K562 (cell line): ENCODE results near the gene BRPF1. TPM values are rescaled to one million over a fixed set of nuclear protein-coding genes. Genes with fewer than 3 reads are reported as not detected.
A peak's percentile ranks its signal among the peaks of the same experiment; 100 is the strongest.

Experiments
- CBFB ChIP-seq: sonication (generic); formaldehyde crosslinking; IDR thresholded peaks from 2 replicates; pipeline ENCODE4 v1.4.0; 2020; ENCODE audit warnings: mild to moderate bottlenecking, missing genetic modification reagents
- EP300 ChIP-seq: IDR thresholded peaks from 2 replicates; pipeline ENCODE4 v1.6.1; 2012; ENCODE audit warnings: low read length, improper control_type of control experiment
- ETS2 ChIP-seq: IDR thresholded peaks from 2 replicates; pipeline ENCODE4 v1.6.1; 2016; ENCODE audit warnings: borderline replicate concordance, missing genetic modification characterization, mild to moderate bottlenecking, moderate library complexity, missing compliant biosample characterization; ENCODE audit not compliant: poor library complexity, severe bottlenecking
- FOXM1 ChIP-seq, 2 experiments: fragments of 450-650 bp in 1 of 2; sonication (generic) in 1 of 2; formaldehyde crosslinking in 1 of 2; IDR thresholded peaks; 2 replicates each; pipeline versions ENCODE4 v1.6.1 to v1.9.0; 2017 to 2022; ENCODE audit warnings: low read depth in 2 of 2, mild to moderate bottlenecking in 2 of 2, missing genetic modification reagents in 1 of 2, moderate library complexity in 1 of 2
- GTF2E2 ChIP-seq: fragments of 200-800 bp; sonication (Bioruptor generic); IDR thresholded peaks from 2 replicates; pipeline ENCODE4 v1.6.1; 2016; ENCODE audit warnings: missing genetic modification characterization, missing compliant biosample characterization
- ILF3 ChIP-seq: fragments of 450-650 bp; IDR thresholded peaks from 2 replicates; pipeline ENCODE4 v1.6.1; 2018; ENCODE audit warnings: antibody characterized with exemption, mild to moderate bottlenecking, moderate library complexity, borderline replicate concordance
- KDM5B ChIP-seq: fragments of 200-600 bp; sonication (generic); IDR thresholded peaks from 2 replicates; pipeline ENCODE4 v1.6.1; 2012; ENCODE audit warnings: low read depth, mild to moderate bottlenecking, moderate library complexity, low read length, control low read depth, inconsistent platforms; ENCODE audit not compliant: insufficient replicate concordance
- MYC ChIP-seq, 2 experiments: fragments of 250-450 bp in 1 of 2; sonication (Bioruptor Pico) in 1 of 2; IDR thresholded peaks; 2 replicates each; pipeline versions ENCODE4 v1.5.1 to v1.6.1; 2012 to 2021; ENCODE audit warnings: low read depth in 2 of 2, borderline replicate concordance in 1 of 2, improper control_type of control experiment in 1 of 2, low read length in 1 of 2, mild to moderate bottlenecking in 1 of 2, moderate library complexity in 1 of 2
- NFIC ChIP-seq: fragments of 450-650 bp; IDR thresholded peaks from 2 replicates; pipeline ENCODE4 v1.6.1; 2017; ENCODE audit warnings: mild to moderate bottlenecking, inconsistent platforms
- PRDM10 ChIP-seq: fragments of 450-650 bp; IDR thresholded peaks from 2 replicates; pipeline ENCODE4 v1.6.1; 2018; ENCODE audit not compliant: partially characterized antibody
- SMAD2 ChIP-seq: fragments of 150-350 bp; IDR thresholded peaks from 2 replicates; pipeline ENCODE4 v1.6.1; 2014; ENCODE audit warnings: low read depth, mild to moderate bottlenecking, low read length
- SP1 ChIP-seq: sonication (generic); formaldehyde crosslinking; IDR thresholded peaks from 2 replicates; pipeline ENCODE4 v1.8.1; 2022; ENCODE audit warnings: mild to moderate bottlenecking, missing genetic modification reagents
- SREBF1 ChIP-seq: fragments of 150-350 bp; IDR thresholded peaks from 2 replicates; pipeline ENCODE4 v1.6.1; 2014; ENCODE audit warnings: antibody characterized with exemption, low read depth, low read length, borderline replicate concordance
- SREBF2 ChIP-seq: sonication (generic); formaldehyde crosslinking; IDR thresholded peaks from 2 replicates; pipeline ENCODE4 v1.4.0; 2020; ENCODE audit warnings: mild to moderate bottlenecking, missing genetic modification reagents
- TCF15 ChIP-seq: fragments of 250-450 bp; sonication (Bioruptor Pico); IDR thresholded peaks from 2 replicates; pipeline ENCODE4 v1.8.0; 2022; ENCODE audit warnings: moderate library complexity, mild to moderate bottlenecking, inconsistent platforms
- XRCC4 ChIP-seq: IDR thresholded peaks from one replicate; pipeline ENCODE4 v1.6.1; 2011; ENCODE audit not compliant: insufficient read depth, insufficient read length; ENCODE audit errors: extremely low read depth
- ZBTB2 ChIP-seq: fragments of 450-650 bp; IDR thresholded peaks from 2 replicates; pipeline ENCODE4 v1.6.1; 2016; ENCODE audit warnings: antibody characterized with exemption
- ZNF431 ChIP-seq: sonication (generic); formaldehyde crosslinking; IDR thresholded peaks from 2 replicates; pipeline ENCODE4 v1.8.0; 2022; ENCODE audit warnings: mild to moderate bottlenecking, missing genetic modification reagents
- polyA plus RNA-seq, 8 experiments: library from polyadenylated mRNA; depleted of rRNA in 4 of 8; stranded (reverse) in 5 of 8; unstranded in 3 of 8; fragments of >200 nt; fragmentation: Nextera tagmentation in 2 of 8; fragmentation: Illumina TruSeq in 1 of 8; extraction: Ambion mirVana in 2 of 8; extraction: Trizol in 1 of 8; gene quantifications; 2 replicates each; pipeline versions ENCODE4 v1.2.1 to v1.2.3, GENCODE V29; 2011 to 2014; ENCODE audit warnings: inconsistent platforms in 1 of 8, missing spikeins in 1 of 8
- total RNA-seq, 7 experiments: library from RNA; depleted of rRNA in 6 of 7; stranded (reverse); fragments of >200 nt in 6 of 7; fragmentation: Illumina TruSeq in 2 of 7; extraction: Trizol in 2 of 7; gene quantifications; 2 replicates each; pipeline versions ENCODE4 v1.2.1 to v1.2.3, GENCODE V29; 2011 to 2021; ENCODE audit warnings: low replicate concordance in 1 of 7
- TF ChIP-seq, protein P1 (sequence below): fragments of 250-450 bp; sonication (Bioruptor Pico); IDR thresholded peaks from 2 replicates; pipeline ENCODE4 v1.9.0; 2021; ENCODE audit warnings: mild to moderate bottlenecking

Gene BRPF1
- total and polyA plus RNA-seq, 9 of the 15 experiments (the other 6 are each of a cell fraction or from before 2014, with no cell fraction given): 1.1 to 40.2 (median 23.5) TPM

DNA sequence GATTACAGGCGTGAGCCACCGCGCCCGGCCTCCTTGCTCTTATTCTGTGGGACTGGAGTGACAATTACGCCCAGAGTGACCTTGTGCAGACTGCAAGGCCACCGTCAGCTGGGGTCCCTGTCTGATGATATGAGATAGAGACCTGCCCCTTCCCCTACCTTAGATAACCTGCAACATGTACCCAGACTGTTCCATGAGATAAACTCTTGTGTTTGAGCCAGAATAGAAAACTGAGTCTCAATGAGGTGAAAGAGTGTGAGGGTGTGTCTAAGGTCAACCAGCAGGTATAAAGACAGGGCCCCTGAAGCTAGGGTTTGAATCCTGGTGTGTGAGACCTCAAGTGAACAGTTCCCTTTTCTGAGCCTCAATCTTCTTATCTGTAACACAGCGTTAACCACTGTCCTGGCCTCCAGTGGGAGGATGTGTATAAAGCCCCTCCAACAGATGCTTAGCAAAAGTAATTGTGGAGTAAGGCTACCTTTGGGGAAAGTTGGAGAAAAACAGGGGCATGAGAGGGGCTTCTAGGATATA, 54.7 kb downstream of the BRPF1 start (continued):
- peak; percentile 78 for TF ChIP-seq NFIC
- TF ChIP-seq ILF3: no peak
- no peak for TF ChIP-seq TCF15 (CRISPR knock-in tag)
- TF ChIP-seq XRCC4: no peak
- TF ChIP-seq, protein P1, sequence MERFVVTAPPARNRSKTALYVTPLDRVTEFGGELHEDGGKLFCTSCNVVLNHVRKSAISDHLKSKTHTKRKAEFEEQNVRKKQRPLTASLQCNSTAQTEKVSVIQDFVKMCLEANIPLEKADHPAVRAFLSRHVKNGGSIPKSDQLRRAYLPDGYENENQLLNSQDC (CRISPR knock-in tag): 0 out of 2 replicates have a peak, but pooled peaks have one; percentile 10
- TF ChIP-seq GTF2E2 (tag): no peak
- TF ChIP-seq KDM5B: no peak
- TF ChIP-seq SMAD2: no peak
- no peak for TF ChIP-seq CBFB
- TF ChIP-seq PRDM10: no peak
- TF ChIP-seq ZBTB2: no peak
- peak; percentile 47; the same call in 1 of the 2 replicates for TF ChIP-seq FOXM1 (IDR thresholded peaks at IDR 0.05; ENCODE audit: low read depth)
- no peak for TF ChIP-seq FOXM1 (CRISPR knock-in tag; IDR thresholded peaks at IDR 0.05; ENCODE audit: low read depth)
- no peak for TF ChIP-seq SP1
- peak; percentile 73 for TF ChIP-seq EP300
- no peak for TF ChIP-seq SREBF2 (CRISPR knock-in tag)
- TF ChIP-seq SREBF1: no peak
- TF ChIP-seq MYC (IDR thresholded peaks at IDR 0.05; ENCODE audit: low read depth, low read length): 0 out of 2 replicates have a peak, but pooled peaks have one; percentile 3
- peak; percentile 11; the same call in 1 of the 2 replicates for TF ChIP-seq MYC (CRISPR knock-in tag; IDR thresholded peaks at IDR 0.05; ENCODE audit: borderline replicate concordance, low read depth)
- no peak for TF ChIP-seq ETS2 (tag)
- no peak for TF ChIP-seq ZNF431 (CRISPR knock-in tag)
